H54 (cell line): ENCODE measurements around the gene DAG1.
A peak's percentile ranks its signal among the peaks of the same experiment; 100 is the strongest.

Source experiments
- DNase-seq: peaks from one replicate; pipeline ENCODE4 v3.0.0; 2011; ENCODE audit warnings: low spot score, mixed read lengths; ENCODE audit not compliant: insufficient read length
- FAIRE-seq: peaks from 3 replicates; lab custom pipeline; 2011; peaks lifted over from hg19 to GRCh38; lab: Jason Lieb, UNC
- POLR2A ChIP-seq: IDR thresholded peaks from 2 replicates; pipeline ENCODE4 v1.6.1; 2011; ENCODE audit warnings: low read depth, mild to moderate bottlenecking, low read length

Gene DAG1

DNA sequence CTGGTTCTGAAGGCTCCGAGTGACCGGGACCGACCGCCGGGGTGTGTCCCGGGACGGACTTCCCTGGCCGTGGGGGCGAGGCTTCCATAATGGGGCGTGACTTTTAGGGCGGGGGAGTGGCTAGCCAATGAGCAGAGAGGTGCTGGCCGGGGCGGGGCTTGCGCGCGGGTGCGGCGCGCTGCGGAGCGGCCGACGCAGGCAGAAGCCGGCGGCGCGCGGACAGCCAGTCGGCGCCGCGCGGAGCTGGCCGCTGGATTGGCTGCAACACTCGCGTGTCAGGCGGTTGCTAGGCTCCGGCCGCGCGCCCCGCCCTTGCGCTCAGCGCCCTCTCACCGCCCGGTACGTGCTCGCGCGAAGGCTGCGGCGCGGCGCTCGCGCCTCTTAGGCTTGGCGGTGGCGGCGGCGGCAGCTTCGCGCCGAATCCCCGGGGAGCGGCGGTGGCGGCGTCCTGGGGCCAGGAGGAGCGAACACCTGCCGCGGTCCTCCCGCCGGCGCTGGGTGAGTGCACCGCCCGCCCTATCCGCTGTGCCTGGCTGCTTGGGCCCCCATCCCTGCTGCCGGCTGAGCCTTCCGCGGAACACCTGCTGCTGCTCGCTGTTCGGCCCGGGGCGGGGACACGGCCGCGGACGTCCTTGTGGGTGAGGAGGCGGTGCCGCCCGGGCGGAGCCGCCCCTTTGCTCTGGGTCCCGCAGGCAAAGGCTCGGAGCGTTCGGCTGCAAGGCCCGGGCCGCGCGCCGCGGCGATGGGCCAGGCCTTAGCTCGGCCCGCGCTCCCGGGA, at the start of gene DAG1:
TSS of gene DAG1 (plus strand) at position 332 of the 778 bp plus-strand sequence. CDS start 40,268 bp downstream, outside the sequence.
- peak; percentile 72 for TF ChIP-seq POLR2A
- DNase-seq (peak; percentile 94), FAIRE-seq (no peak)

DNA sequence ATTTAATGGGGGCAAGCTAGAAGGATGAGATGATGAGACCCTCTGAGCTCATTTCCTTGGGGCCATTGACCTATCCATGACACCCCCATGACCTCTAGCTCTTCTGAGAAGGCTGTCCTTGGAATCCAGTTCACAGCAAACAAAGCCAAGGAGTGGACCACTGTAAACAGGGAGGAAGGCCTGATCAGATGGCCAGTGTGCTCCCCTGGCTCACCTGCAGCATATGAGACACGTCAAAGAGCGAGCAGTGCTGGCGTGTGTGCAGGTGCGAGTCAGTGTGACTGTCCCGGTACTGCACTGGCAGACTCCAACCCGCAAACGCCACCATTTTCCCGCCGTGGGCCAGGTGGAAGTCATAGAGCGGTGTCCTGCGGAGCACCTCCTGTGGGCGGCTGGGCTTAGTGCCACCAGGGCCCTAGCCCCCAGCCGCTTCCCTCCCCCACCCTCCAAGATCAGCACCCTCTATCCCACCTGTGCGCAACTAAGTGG, 48.1 kb upstream of the DAG1 start:
- no peak for TF ChIP-seq POLR2A
- no peak for DNase-seq
- FAIRE-seq = no peak

DNA sequence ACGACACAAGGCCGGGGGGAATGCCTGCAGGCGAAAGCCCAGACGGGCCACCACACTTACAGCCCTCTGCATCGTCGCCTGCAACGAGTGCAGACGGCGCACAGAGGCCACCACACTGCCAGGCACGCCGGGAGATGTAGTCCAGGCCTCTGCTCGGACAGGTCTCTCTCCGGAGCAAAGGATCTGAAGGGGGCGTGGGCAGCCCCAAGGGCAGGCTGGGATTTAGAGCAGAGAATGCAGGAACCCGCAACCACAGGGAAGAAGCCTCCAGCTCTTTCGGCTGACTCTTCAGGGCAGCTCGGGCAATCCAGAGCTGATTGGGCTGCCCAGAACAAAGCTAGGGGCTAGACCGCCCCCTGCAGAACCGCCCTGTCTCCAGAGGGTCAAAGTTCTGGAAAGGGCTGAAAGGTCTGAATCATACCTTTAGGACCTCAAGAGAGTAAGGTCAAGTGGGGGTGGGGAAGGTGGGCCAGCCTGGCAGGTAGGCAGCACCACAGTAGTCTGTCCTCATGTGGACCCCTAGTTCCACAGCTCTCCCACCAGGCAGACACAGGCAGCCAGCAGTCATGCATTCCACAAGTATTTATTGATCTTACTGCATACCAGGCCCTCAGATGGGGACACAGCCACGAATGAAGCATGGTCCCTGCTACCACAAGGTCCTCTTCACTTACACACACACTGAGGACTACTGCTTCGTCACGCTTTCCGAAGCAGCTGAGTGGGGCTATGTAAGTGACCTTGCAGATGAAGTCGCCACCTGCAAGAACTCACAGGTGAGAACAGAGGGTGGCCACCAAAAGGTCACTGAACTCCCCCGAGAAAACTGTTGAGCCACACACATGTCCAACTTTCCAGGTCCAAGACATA, 47.5 kb upstream of the DAG1 start, which contains the start of gene AMT:
TSS of gene AMT (minus strand) at position 95 of the 870 bp plus-strand sequence. CDS start at position 72, 23 bp downstream.
- 0 out of 2 replicates have a peak, but pooled peaks have one; percentile 4 for TF ChIP-seq POLR2A
- no peak for DNase-seq
- no peak for FAIRE-seq

DNA sequence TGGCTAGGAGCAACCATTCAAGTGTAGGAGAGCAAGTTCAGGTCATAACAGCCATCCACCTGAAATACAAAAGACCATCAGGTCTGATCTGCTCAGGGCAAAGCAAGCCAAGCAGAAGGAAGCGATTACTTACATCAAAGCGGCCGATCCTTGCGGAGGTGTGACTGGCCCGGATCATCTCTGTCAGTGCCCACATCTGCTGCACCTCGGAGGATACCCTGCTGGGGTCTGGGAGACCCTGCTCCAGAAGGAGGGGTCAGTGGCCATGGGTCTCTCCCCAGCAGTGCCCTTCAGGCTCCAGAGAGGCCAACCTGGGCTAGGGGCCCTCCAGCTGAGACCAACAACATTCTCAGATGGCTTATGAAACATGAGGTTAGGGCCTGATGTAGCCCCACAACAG, 45.3 kb upstream of the DAG1 start:
- no peak for TF ChIP-seq POLR2A
- no peak for DNase-seq
- no peak for FAIRE-seq

DNA sequence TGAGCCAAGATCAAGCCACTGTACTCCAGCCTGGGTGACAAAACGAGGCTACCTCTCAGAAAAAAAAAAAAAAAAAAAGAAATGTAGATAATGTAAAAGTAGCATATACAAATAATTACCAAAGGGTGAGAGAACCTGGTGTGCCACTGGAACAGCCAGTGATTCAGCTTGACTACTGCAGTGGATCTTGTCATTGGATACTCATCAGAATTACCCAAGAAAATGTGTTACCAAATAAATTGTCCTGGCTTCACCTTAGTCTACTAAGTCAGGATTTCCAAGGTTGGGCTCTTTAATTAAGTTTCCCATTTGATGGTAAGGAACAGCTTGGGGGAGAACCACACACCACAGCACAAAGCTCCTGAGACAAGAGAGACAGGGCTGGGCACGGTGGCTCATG, 42.5 kb upstream of the DAG1 start:
- FAIRE-seq (no peak), DNase-seq (no peak)
- TF ChIP-seq POLR2A = no peak

DNA sequence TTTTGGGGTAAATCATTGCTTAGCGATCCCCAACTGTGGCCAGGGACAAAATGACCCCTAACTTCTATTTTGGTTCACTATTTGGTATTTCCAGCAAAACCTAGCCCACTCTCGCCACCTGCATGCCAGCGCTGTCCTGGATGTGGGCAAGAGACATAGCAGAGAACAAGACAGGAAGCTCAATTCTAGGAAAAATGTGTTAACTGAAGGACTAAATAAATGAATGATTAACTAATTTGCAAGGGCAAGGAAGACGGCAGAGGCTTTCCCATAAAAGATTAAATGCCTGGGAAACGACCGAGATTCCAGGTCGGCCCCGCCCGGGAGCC, 41.4 kb upstream of the DAG1 start:
- no peak for TF ChIP-seq POLR2A
- no peak for DNase-seq
- no peak for FAIRE-seq

DNA sequence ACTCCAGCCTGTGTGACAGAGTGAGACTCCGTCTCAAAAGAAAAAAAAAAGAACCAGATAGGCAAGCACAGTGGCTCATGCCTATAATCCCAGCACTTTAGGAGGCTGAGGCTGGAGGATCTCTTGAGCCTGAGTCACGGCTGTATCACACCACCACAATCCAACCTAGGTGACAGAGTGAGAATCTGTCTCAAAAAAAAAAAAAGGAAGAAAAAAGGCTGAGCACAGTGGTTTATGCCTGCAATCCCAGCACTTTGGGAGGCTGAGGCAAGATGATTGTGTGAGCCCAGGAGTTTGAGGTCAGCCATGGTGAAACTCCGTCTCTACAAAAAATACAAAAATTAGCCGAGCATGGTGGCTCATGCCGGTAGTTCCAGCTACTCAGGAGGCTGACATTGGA, 35.3 kb upstream of the DAG1 start:
- FAIRE-seq = no peak
- no peak for DNase-seq
- no peak for TF ChIP-seq POLR2A

DNA sequence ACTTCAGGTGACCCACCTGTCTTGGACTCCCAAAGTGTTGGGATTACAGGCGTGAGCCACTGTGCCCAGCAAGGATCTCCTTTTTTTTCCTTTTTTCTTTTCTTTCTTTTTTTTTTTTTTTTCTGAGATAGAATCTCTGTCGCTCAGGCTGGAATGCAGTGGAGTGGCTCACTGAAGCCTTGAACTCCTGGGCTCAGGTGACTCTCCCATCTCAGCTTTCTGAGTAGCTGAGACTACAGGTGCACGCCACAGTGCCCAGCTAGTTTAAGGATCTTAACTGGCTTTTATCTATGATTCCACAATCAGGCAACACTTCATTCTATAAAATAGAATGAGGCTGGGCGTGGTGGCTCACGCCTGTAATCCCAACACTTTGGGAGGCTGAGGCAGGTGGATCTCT, 24.7 kb upstream of the DAG1 start:
- DNase-seq (no peak), FAIRE-seq (no peak)
- TF ChIP-seq POLR2A = no peak

DNA sequence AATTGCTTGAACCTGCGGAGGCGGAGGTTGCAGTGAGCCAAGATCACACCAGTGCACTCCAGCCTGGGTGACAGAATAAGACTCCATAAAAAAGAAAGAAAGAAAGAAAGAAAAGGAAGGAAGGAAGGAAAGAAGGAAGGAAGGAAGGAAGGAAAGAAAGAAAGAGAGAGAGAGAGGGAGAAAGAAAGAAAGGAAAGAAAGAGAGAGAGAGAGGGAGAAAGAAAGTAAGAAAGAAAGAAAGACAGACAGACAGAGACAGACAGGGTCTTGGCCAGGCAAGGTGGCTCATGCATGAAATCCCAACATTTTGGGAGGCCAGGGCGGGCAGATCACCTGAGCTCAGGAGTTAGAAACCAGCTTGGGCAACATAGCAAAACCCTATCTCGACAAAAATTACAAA, 16.4 kb upstream of the DAG1 start:
- no peak for FAIRE-seq

DNA sequence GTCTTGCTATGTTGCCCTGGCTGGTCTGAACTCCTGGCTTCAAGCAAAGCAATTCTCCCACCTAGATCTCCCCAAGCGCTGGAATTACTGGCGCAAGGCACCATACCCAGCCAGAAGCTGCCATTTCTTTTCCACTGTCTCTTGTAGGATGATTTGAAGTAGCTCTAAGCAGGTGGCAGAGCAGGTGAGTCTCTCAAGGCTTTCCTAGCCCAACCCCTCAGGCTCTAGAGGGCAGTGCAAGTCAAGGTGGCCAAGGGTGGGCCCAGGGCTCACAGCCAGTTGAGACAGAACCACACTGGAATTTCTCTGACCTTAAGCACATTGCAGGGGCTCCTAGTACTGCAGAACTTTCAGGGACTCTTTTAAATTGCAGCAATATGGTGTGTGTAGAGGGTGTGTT, 15.6 kb upstream of the DAG1 start:
- FAIRE-seq (no peak), DNase-seq (no peak)
- no peak for TF ChIP-seq POLR2A

More for the DNA sequence above, 16.4 kb upstream of the DAG1 start:
- no peak for TF ChIP-seq POLR2A
- no peak for DNase-seq

DNA sequence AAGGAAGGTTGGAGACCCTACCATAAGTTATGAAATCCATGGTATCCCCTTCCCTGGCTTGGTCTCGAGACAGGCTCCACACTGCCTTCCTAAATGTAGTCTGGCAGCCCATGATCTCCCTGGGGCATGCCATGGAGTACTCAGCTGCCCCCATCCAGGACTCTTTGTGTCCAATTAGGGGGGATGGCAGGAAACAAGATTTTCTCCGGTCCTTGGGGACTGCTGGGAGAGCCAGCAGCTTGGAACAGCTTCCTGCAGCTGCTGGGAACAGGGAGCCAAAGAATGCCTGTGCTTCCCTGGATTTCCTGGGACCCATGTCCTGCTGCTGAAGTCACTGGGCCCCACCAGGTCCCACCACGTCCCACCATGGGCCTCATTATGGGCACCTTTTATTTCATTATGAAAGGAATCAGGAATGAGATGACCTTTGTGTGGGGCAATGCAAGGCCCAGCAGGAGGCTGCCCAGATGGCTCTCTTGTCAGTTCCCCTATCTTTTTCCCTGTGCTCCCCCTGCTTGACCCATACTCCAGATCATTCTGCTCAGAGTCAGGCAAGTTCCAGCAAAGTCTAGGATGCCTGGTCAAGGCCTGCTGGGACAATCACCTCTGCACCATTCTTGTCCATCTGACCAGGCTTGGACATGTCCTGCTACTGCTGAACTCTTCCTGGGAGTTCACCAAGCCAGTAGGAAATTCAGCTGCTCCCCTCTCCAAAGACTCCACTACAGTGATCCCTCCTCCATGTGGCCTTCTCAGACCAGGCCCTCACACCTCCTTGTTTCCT, 15.0 kb upstream of the DAG1 start:
- FAIRE-seq (no peak), DNase-seq (no peak)
- no peak for TF ChIP-seq POLR2A

DNA sequence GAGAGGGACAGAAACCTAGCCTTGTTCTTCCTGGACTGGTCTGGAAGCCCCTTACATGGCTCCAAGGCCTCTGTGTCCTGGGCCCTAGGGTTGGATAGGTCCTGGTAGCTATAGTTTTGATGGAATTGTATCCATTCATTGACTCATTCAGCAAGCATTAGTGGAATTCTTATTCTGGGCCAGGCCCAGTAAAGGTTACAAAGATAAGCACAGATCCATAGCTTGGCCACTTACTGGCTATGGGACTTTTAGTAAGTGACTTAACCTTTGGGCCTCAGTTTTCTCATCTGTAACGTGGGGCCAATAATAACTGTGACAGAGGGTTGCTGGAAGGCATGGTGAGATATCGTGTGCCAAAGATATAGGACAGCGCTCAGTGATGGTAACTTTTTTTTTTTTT, 13.6 kb upstream of the DAG1 start:
- FAIRE-seq (no peak), DNase-seq (no peak)
- no peak for TF ChIP-seq POLR2A

DNA sequence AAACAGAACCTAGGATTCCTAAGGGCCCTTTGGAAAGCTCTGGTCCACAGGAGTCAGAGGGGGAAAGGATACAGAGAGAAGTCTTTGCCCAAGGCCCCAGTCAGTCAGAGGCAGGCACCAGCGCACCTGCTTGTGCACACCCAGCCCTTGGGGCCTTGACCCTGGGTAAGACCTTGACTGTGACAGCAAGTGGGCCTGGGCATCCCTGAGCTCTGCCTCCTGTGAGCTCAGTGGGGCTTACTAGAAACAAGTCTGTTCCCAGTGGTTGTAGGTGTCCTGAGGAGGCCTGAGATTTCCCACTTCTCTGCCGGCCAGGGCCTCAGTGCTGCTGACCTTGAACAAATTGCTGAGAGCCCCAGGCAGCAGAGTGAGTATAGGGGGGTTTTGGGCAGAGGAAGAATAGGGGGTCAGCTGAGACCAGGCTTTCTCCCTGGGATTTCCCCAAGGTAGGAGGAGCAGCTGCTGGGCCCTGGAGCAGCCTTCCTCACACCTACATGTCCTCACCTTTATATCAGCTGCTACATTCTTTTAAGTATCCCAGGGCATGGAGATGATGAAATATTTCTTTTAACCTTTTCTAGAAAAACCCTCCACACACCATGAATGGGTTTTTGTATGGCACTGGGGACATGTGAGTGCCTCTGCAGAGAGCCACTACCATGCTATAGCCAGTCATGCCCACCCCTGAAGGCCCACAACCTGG, 9.7 kb upstream of the DAG1 start:
- no peak for TF ChIP-seq POLR2A
- no peak for DNase-seq
- FAIRE-seq = no peak

DNA sequence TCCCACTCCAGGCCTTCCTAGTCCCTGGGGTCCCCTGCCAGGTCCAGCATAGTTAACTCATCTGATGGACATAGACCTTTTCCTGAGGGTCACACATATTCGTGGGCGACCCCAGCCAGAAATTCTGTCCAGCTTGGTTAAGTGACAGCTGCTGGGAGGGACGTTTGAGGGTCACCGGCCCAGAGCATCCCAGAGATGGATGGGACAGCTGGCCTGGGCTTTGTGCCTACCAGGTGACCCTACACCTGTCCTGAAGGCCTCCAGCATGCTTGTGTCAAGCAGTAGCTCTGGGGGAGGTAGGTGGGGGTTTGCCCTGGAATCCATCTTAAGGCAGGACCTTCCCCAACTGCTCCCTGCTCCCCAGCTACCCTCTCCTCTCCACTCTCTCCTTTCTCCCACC, 9.1 kb upstream of the DAG1 start:
- no peak for FAIRE-seq
- no peak for DNase-seq
- TF ChIP-seq POLR2A = no peak
